HG02840 (cell line): ENCODE results near the gene RAC2.

Experiments
- ATAC-seq: cut with Tn5 transposase; IDR thresholded peaks from one replicate; pipeline ENCODE4 v1.9.1; 2021; ENCODE audit warnings: mild to moderate bottlenecking, moderate library complexity, moderate number of reproducible peaks; ENCODE audit not compliant: unreplicated experiment, low FRiP score

Gene RAC2

GRCh38 chr22:37276776-37277175, 32.7 kb upstream of the RAC2 start:
- ATAC-seq, result no peak

DNA sequence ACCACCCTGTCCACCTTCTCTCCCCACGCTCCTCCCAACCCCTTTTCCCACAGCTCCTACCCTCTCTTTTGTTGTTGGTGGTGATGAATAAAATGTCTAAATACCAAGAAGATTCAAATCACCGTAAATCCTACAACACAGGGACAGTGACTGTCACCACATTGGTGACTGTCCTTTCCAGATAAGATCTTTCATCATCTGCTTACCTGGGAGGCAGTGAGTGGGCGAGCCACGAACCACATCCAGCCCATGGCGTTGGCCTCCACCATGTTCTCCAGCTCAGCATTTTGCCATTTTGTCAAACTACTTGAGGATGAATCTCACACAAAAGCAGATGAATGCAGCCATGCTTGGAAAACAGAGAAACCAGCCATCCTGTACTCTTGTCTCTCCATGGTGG, 31.6 kb upstream of the RAC2 start:
- no peak for ATAC-seq

DNA sequence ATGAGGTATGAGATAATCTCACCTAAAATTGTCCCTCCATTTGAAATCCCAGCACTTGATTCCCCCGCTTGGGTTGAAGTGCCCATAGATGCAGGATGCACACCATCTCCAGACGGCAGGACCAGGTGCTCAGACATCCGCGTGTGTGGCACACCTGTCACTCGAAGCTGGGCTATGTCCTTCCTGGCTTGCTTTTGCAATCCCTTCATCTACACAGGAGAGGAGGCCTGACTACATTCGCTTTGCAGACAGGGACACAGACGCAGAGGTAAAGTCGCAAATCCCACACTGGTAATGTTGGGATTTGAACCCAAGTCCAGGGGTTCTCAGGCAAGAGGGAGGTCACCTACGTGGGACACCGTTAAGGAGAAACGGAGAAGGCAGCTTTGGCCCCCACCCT, 31.1 kb upstream of the RAC2 start:
- no peak for ATAC-seq

DNA sequence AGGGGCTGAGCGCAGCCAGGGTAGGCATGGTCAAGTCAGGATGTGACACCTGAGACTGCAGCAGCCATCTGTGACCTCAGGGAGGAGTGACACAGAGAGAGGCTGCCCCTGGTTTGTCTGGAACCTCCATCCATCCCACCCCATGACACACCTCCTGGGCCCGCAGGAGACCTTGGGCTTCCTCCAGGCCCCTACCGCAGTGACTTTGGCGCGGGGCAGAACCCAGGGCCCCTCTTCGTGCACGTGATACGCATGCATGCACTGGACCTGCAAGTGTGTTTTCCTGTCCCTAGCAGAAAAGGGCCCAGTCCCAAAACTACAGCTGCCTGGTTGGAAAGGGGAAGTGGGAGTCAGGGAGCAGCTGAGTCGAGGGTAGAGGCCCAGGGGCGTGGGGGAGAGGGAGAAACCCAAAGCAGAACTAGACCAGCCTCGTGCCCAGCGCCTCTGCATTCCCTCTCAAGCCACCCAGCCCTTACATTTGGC, 30.4 kb upstream of the RAC2 start:
- ATAC-seq, result no peak

DNA sequence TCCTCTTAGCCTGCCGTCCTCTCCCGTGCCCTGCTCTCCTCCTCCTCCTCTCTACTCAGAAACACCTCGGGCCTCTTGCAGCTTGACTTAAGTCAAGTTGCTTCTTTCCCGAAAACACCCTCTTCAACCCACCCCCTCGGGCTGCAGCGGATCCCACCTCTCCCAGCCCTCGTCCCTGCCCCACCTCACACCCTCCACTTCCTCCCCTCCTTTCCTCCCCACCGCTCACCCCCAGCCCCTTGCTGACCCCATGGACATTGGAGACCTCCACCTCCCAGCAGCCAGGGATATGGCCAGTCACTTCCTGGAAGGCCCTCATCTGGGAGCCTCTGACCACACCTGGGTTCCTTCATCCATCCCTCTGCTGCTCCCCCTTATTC, 29.8 kb upstream of the RAC2 start:
- ATAC-seq, result no peak

- no peak for ATAC-seq
These were observed 29.2 kb upstream of the RAC2 start for GRCh38 chr22:37273126-37273845.

DNA sequence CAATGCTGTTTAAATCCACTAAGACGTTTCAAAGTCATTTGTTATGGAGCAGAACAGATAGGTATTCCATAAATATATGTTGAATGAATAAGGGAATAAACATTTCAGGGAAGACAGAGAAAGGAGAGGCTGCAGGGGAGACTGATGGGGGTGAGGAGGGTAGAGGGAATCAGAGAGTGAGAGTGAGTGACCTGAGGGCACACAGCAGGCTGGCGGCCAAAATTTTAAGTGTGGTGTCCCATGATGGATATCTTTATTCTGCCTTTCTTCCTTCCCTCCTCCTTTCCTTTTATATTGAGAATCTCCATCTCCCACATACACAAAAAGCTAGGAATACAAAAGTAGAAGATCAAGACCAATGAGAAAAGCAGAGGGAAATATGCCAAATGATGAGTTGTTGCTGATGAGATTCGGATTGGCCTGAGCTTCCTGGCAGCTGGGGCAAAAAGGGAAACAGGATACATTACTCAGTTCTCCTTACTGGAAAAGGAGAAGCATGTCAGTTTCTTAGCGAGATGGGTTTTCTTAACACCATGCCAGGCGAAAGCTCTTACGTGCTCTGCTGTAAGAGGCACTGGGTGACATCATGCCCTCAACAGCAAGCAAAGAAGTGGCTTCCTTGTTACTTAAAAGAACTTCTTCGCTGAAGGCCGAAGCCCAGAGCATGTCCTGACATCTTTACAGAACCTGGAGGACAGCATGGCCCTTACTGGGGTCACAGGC, 27.0 kb upstream of the RAC2 start:
- no peak for ATAC-seq

DNA sequence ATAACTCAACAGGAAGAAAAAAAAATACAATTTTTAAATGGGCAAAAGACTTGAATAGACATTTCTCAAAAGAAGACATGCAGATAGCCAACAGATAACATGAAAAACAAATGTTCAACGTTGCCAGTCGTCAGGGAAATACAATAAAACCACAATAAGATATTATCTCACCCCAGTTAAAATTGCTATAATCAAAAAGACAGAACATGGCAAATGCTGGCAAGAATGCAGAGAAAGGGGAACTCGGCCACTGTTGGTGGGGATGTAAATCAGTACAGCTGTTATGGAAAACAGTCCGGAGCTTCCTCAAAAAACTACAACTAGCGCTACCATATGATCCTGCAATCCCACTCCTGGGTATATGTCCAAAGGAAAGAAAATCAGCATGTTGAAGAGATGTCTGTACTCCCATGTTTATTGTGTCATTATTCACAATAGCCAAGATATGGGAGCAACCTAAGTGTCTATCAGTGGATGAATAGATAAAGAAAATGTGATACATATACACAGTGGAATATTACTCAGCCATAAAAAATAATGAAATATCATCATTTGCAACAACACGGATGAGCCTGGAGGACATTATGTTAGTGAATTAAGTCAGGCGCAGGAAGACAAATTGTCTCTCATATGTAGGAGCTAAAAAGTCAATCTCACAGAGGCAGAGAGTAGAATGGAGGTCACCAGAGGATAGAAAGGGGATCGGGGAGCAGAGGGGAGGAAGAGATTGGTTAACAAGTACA, 26.0 kb upstream of the RAC2 start:
- ATAC-seq, result no peak

GRCh38 chr22:37267661-37268413, 23.8 kb upstream of the RAC2 start:
- no peak for ATAC-seq

GRCh38 chr22:37267135-37267587, 23.1 kb upstream of the RAC2 start:
- ATAC-seq, result peak; percentile 75

- no peak for ATAC-seq
These were observed 22.6 kb upstream of the RAC2 start for GRCh38 chr22:37266581-37267134.

DNA sequence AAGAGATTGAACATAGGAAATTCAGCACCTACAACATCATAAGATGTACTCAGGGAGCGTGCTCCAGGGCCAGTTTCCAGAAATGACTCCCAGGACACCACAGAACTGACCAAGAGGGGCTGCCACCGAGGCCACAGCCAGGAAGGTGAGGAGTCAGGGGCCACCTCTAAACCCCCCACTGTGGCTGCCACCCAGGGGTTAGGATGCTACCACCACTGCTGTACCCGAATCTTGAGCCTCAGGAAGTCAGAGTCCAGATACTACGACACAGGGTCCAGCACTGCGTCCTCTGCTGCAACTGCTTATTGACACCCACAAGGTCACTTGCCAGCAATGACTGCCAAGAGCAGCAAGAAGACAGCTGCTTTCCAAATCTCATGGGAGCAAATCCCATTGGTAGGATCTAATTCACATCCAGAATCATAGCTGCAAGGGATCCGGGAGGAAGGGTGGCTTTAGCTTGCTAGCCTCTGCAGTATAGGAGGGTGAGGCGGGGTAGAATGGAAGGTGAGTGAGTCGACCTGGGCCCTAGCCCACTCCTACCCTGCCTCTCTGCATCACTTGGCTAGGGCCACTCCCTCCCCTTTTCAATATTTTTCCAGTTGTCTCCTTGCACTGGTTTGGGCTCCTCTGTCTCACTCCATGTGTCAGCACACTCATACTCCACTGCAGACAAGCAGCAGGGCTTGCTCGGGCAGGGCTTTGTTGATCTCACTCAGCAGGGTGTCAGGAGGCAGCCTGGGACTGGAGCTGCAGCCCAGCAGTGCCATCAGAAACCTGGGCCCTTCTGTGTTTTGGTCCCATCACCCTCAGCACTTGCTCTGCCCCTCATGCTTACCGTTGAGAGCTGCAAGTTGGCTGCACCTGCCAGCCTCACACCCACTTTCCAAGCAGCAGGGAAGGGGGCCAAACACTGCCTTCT, 20.2 kb upstream of the RAC2 start:
- no peak for ATAC-seq

- ATAC-seq, result no peak
These were observed 18.3 kb upstream of the RAC2 start for GRCh38 chr22:37262346-37262745.

DNA sequence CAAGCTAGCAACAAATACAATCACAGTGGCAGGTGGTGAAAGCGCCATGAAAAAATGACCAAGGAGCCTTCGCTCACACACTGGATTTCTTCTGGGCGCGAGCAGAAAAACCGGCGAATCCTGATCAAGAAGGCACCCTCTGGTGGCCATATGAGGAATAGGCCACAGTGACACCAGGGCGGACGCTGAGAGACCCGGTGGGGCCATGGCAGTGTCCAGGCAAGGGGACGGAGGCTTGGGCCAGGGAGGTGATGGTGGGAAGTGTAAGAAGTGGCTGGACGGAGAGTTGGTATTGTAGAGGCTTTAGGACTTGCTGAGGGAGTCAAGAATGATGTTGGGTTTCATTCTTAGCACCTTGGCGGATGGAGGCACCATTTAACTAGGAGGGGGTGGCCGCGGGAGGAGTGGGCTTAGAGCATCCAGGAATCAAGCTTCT, 16.9 kb upstream of the RAC2 start:
- no peak for ATAC-seq

- no peak for ATAC-seq
These were observed 16.2 kb upstream of the RAC2 start for GRCh38 chr22:37260155-37260795.

DNA sequence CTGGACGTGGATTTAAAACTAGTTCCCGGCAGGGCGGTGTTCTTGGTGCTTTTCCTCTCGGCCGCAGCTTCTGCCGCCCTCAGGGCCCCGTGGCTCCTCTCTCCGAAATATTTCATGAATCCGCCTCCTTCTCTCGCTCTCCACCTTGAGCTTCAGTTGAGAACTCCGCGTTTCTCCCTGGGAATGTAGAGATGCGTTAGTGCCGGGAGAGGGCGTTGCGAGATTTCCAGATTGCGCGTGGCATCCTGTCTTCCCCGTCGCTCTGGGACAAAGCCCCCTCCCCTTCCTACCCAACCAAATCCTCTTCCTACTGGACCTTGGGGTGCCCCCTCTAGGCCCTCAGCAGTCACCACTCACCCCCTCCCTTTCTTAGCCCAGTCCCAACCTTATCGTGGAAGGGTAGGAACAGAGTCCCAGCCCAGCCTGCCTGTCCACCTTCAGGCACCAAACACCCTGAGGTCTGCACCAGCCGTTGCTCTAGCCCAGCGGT, 15.5 kb upstream of the RAC2 start:
- ATAC-seq, result no peak

- no peak for ATAC-seq
These were observed 14.8 kb upstream of the RAC2 start for GRCh38 chr22:37258753-37259401.
